SH-SY5Y (cell line): ENCODE measurements around the gene MXD4.

Source experiments
- GATA2 ChIP-seq: IDR thresholded peaks from 2 replicates; pipeline ENCODE4 v1.6.1; 2011; ENCODE audit warnings: mild to moderate bottlenecking, low read depth, low read length
- GATA3 ChIP-seq: IDR thresholded peaks from 2 replicates; pipeline ENCODE4 v1.6.1; 2011; ENCODE audit warnings: low read depth, mild to moderate bottlenecking, low read length, moderate library complexity

Gene MXD4

DNA sequence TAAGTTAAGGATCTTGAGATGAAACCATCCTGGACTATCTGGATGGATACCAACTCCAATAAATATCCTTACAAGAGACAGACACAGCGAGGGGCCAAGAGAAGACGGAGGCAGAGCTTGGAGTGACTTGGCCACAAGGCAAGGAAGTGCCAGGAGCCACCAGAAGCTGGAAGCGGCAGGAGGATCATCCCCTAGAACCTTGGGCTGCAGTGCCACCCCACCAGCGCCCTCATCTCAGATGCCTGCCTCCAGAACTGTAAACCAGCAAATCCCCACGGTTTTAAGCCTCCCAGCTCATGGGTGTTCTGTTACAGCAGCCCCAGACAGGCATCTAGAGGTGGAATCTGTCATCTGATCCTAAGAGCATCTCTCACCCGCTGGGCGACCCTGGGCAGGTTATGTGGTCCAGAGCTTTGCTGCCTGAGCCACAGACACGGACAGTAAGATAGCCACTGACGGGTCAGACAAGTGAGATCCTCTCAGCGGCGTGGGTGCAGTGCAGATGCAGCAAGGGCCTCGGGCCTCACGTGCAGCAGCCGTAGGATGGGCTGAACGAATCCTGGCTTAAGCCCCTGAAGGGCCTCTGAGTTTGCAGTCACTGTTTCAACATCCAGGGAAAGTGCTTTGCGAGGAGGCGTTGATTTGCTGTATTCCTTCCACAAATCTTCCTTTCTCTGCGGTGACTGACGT lies 25.1 kb upstream of the MXD4 start:
- TF ChIP-seq GATA3 (no peak), GATA2 (no peak)

DNA sequence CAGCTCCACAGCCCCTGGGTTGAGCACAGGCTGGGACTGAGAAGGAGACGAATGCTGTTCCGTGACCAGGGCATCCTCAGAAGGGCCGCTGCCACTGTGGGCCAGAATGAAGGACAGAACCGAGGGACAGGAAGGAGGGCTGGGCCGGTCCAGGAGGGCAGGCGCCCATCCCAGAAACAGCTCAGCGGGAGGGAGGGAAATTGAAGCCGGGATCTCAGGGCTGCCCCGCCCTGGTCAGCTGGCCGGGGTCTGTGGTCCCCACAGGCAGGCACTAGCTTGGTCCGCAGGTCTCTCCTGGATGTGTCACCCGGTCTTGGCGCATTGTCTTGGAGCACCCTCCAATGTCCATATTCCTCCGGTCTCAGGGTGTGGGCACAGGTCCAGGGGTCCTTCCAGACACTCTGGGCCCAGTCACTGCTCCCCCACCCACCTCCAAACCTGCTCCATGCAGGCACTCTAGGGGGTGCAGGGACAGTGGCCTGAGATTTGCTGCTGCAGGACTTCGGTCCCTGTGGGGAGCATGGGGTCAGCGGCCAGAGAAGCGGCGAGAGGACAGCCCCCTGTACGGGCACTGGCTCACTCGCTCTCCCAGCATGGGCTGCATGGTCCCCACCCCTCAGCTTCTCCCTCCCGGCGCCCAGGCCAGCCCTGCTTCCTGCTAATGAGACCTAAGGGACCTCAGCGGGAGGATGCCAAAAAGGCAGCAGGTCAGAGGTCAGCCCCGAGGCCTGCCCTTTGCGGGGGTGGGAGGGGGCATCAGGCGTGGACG lies 23.9 kb upstream of the MXD4 start:
- TF ChIP-seq GATA3 (no peak), GATA2 (no peak)

DNA sequence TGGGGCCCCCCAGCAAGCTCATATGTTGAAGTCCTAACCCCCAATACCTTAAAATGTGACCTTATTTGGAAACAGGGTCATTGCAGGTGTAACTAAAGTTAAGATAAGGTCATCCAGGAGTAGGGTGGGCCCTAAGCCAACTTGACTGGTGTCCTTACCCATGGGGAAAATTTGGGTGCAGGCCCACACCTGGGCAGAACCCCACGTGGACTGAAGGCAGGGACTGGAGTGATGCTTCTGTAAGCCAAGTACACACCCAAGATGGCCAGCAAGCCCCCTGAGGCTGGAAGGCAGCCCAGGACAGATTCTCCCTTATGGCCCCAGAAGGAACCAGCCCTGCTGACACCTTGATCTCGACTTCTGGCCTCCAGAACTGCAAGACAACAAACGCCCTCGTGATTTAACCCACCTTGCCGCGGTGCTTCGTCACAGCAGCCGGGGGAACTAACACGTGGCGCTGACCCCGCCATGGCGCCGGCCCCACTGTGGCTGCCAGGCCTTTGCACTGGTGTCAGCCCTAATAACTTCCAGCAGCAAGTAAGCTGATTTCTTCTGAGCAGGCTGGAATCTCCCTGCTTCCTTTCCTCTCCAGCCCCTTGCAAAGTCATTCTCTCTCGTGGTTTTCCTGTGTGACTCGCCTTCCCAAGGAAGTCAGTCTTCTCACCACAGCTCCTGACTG lies 23.2 kb upstream of the MXD4 start:
- no peak for TF ChIP-seq GATA3

DNA sequence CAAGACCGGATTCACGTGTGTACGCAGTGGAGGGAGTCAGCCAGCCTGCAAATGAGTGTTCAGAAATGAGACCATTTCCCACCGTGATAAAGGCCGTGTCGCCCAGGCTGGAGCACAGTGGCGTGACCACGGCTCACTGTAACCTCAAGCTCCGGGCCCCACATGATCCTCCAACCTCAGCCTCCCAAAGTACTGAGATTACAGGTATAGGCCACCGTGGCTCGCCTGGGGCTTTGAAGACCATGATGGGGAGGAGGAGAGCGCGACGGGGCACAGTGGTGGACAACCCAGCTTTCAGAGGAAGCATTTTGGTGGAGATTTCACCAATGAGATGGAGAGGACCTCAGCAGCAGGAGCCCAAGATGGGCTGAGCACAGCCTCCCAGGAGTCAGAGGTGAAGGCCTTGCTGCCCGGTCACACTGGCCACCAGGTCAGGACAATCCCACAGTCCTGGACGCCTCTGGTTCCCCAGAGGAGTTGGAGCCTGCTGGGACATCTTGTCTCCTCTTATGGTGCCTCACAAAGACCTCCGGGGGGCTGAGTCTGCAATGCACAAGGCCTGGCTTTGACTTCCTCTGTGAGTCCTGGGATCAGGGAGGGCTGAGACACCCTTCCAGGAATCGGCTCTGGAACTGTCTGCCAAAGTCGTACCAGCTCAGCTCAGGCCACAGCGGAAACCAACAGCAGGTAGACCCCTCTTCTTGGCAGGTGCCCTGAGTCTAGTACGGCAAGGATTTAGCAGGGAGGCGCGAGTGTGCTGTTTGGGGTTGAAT lies 22.4 kb upstream of the MXD4 start:
- TF ChIP-seq GATA2 (no peak), GATA3 (no peak)

DNA sequence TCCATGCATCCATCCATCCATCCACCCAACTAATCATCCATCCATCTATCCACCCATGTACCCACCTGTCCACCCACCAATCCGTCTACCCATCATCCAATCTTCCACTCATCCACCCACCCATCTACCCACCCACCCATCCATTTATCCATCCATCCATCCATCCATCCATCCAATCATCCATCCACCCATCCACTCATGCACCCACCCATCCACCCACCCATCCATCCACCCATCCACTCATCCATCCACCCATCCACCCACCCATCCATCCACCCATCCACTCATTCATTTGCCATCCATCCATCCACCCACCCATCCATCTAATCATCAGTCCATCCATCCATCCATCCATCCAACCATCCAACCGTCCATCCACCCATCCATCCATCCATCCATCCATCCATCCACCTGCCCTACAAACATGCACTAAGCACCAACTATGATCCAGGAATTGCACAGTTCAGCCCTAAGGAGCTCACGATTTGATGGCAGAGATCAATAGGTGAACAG lies 21.3 kb upstream of the MXD4 start:
- TF ChIP-seq GATA2 (no peak), GATA3 (no peak)

DNA sequence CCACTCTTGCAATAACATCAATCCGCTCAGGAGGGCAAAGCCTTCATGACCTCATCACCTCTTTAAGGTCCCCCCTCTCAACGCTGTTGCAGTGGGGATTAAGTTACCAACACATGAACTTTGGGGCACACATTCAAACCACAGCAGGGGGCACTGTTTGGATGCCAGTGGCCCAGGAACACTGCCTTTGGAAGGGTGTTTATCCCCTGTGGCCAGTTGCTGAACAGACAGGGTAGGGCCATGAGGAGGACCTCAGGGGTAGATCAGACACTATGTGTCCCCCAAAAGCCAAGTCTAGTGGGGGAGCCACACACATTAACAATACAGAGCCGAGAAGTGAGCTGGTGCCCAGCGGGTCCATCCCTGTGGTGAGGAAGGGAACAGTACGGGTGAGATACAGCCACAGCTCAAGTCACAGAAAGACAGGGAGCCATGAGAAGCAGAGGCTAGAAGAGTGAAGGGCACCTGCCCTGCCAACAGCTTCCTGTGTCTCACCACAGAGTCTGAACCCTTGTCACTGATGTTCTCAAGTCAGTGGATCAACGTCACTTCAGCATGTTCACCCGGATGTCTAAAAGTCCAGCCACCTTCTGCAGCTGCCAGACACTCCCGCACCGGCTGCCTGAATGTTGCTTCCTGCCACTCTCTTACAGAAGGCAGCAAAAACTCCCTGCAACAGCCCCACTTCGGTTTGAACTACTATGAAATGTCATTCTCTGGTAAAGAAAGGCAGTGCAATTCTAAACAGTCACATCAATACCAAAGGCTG lies 19.9 kb upstream of the MXD4 start:
- TF ChIP-seq GATA2, result no peak
- no peak for TF ChIP-seq GATA3

DNA sequence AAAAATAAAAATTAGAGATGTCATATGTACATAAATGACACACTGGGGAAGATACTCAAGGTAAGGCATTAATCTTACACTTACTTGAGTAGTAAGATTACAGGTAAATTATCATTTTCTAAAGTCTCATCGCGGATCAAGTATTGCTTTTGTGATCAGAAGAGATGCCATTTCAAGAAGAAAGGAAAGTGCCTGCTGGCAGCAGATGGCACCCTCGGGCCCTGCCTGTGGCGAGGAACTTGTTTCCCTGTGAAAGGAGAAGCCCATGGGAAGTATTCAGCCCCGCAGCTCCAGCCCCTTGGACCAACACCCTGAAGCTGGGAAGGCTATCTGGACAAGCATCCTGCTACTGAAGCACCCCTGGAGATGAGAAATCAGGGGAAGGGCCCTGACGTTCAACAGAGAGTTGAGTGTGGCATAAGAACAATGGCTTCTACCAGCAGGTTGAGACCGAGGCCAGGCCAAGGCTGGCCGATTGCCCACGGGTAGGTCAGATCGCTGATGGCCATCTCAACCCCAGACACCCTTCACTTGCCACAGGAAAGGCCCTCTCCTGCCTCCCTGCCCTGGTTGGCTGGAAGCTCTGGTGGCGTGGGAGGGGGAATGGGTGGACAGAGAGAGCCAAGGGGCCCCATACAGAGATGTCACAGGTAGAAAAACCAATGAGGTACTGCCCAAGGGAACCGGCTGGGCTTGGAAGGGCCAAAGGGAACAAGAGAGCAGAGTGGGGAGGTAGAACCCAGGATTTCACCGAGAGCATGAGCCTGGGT lies 18.8 kb upstream of the MXD4 start:
- TF ChIP-seq GATA2, result no peak
- no peak for TF ChIP-seq GATA3

DNA sequence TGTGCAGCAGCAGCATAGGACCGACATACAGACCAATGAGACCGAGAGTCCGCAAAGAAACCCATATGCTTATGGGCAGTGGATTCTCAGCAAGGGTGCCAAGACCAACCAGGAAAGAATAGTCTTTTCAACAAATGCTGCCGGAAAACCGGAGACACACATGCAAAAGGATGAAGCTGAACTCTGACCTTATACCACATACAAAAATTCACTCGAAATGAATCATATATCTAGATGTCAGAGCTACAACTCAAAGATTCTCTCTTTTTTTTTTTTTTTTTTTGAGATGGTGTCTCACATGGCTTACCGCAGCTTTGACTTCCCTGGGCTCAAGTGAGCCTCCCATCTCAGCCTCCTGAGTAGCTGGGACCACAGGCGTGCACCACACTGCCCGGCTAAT lies 16.0 kb upstream of the MXD4 start:
- no peak for TF ChIP-seq GATA2
- no peak for TF ChIP-seq GATA3

DNA sequence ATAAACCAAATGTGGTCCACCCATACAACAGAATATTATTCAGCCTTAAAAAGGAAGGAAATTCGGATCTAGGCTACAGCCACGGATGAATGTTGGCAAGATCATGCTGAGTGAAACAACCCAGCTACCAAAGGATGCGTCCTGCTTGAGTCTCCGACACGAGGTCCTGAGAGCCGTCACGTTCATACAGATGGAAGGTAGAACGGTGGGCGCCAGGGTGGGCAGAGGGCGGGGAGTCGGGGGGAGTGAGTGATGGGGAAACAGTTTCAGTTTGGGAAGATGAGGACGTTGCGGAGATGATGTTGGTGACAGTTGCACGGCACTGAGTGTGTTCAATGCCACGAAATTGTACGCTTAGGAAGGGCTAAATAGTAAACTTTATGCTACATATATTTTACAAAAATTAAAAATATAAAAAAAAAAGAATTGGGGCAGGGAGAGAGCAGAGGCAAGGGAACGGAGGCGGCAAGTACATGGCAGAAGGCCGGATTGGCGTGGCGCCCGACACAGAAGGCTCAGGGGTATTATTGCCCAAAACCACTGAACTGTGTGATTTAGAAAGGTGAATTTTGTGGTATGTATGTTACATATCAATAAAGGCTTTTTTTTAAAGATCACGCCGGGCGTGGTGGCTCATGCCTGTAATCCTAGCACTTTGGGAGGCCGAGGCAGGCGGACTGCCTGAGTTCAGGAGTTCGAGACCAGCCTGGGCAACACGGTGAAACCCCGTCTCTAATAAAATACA lies 14.8 kb upstream of the MXD4 start:
- no peak for TF ChIP-seq GATA3
- TF ChIP-seq GATA2, result no peak

DNA sequence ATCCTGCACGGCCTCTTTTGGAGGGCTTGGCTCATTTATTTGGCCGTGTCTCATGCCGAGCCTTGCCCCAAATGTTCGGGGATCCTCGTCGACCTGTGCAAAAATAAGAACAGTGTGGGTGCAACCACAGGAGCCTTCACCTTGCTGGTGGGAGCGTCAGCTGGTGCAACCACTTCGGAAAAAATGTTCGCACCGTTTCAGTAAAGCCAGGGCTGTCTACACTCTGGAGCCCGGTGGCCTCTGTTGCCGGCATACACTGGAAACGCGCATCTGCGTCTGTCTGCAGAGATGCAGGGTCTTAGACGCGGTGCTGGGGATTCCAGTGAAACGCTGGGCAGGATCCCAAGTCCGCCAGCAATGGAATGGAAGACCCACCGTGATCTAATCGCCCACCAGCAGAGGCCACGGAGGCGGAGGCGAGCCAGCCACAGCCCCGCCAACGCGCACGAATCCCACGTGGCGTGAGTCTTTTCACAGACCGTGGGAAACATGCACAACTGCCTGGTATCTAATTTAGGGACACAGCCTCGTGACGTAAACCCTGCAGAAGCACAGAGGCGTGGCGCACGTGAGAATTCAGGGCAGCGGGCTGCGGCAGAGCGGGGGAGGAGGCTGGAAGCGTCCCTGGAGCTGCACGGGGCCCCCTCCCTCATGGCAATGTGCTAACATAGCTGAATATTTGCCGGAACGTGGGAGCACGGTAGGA lies 13.8 kb upstream of the MXD4 start:
- TF ChIP-seq GATA3 (no peak), GATA2 (no peak)

DNA sequence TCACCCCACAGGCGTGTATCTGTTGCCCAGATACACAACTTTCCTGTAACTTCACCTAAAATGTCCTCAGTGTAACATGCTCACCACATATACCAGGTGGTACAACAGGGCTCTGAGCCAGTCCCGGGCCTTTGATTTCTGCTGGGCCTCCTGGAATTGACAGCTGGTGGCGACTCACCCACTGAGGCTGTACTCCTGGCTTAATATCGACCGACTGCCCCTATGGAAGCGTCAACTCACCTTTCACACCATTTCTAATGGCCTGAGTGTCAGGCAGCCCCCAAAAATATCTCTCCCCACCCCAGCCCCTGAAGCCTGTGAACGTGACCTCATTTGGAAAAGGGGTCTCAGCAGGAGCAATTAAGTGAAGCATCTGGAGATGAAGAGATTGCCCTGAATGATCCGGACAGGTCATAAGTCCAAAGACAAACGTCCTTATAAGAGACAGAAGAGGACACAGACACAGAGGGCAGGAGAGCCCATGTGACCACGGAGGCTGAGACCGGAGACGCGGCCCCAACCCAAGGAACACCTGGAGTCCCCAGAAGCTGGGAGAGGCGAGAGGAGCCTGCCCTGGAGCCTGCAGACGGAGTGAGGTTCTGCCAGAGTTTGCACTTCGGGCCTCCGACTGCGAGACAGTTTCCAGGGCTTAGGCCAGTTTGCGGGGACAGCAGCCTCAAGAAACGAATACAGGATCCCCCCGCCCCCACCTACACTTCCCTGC lies 12.6 kb upstream of the MXD4 start:
- TF ChIP-seq GATA2 (peak; percentile 68), GATA3 (no peak)
